Endothelial cell of umbilical vein (primary cell): ENCODE data around the gene KPNA2. TPM values are rescaled to one million over a fixed set of nuclear protein-coding genes. Genes with fewer than 3 reads are reported as not detected.

Experiments
- BruUV-seq: library from RNA; stranded (reverse); fragments of 400-500 nt; replicated peaks from 2 replicates; lab custom pipeline; 2021; lab: Mats Ljungman, UMichigan
- CTCF ChIA-PET: fragments of 300-600, 350-600 bp; sonication (Branson Sonifier 250); formaldehyde crosslinking; loops from one replicate; lab custom pipeline; 2021; ENCODE audit warnings: antibody characterized with exemption, inconsistent platforms; lab: Charles Lee
- POLR2A ChIA-PET: fragments of 300-600, 350-600 bp; sonication (Branson Sonifier 250); formaldehyde crosslinking; loops from one replicate; lab custom pipeline; 2021; ENCODE audit warnings: antibody characterized with exemption, inconsistent platforms; lab: Charles Lee
- DNase-seq: peaks from one replicate; pipeline ENCODE4 v3.0.0-alpha.2; 2011; ENCODE audit warnings: low read depth, low spot score
- FAIRE-seq: peaks from 2 replicates; lab custom pipeline; 2011; peaks lifted over from hg19 to GRCh38; lab: Jason Lieb, UNC
- H2AFZ ChIP-seq: 2 replicates; pipeline ENCODE4 v1.6.0; 2012; ENCODE audit warnings: low read depth, low read length, control low read depth, inconsistent platforms
- H3K27ac ChIP-seq: 2 replicates; pipeline ENCODE4 v1.5.1; 2011; ENCODE audit warnings: low read depth, mild to moderate bottlenecking, control low read depth, low read length, moderate library complexity; ENCODE audit not compliant: insufficient read depth
- H3K27me3 ChIP-seq, 2 experiments: 2 replicates each; pipeline versions ENCODE4 v1.6.0 to v1.6.1; 2011; ENCODE audit warnings: low read length in 2 of 2, mixed read lengths in 1 of 2; ENCODE audit not compliant: control insufficient read depth in 2 of 2, insufficient read depth in 2 of 2
- H3K36me3 ChIP-seq, 2 experiments: 2 replicates in 1 of 2; 3 replicates in 1 of 2; pipeline ENCODE4 v1.5.1; 2011; ENCODE audit warnings: low read length in 2 of 2, mild to moderate bottlenecking in 1 of 2, moderate library complexity in 1 of 2; ENCODE audit not compliant: control insufficient read depth in 2 of 2, insufficient read depth in 2 of 2; ENCODE audit errors: extremely low read depth in 1 of 2
- H3K4me1 ChIP-seq: 3 replicates; pipeline ENCODE4 v1.5.1; 2011; ENCODE audit warnings: mild to moderate bottlenecking, low read length; ENCODE audit not compliant: control insufficient read depth, insufficient read depth; ENCODE audit errors: extremely low read depth
- H3K4me2 ChIP-seq: 2 replicates; pipeline ENCODE4 v1.6.1; 2011; ENCODE audit warnings: low read length, control low read depth, mixed read lengths; ENCODE audit not compliant: insufficient read depth
- H3K4me3 ChIP-seq, 3 experiments: fragments of 200-600 bp in 1 of 3; sonication (generic), shearing (Covaris generic) in 1 of 3; replicated peaks in 1 of 3; 2 replicates each; pipeline ENCODE4 v1.5.1; 2011 to 2016; ENCODE audit warnings: control low read depth in 3 of 3, low read length in 3 of 3, mild to moderate bottlenecking in 2 of 3, inconsistent platforms in 1 of 3, low read depth in 1 of 3, moderate library complexity in 1 of 3; ENCODE audit not compliant: insufficient read depth in 1 of 3
- H3K79me2 ChIP-seq: 2 replicates; pipeline ENCODE4 v1.6.0; 2012; ENCODE audit warnings: low read length, inconsistent platforms; ENCODE audit not compliant: control insufficient read depth, insufficient read depth
- H3K9ac ChIP-seq: replicated peaks from 2 replicates; pipeline ENCODE3; 2011; ENCODE audit warnings: low read length, control low read depth; ENCODE audit not compliant: insufficient read depth; ENCODE audit errors: extremely low read depth
- H3K9me1 ChIP-seq: replicated peaks from 3 replicates; pipeline ENCODE4 v1.6.0; 2011; ENCODE audit warnings: mild to moderate bottlenecking, low read length; ENCODE audit not compliant: control insufficient read depth, insufficient read depth; ENCODE audit errors: extremely low read depth
- H3K9me3 ChIP-seq: replicated peaks from 2 replicates; pipeline ENCODE4 v1.5.1; 2012; ENCODE audit warnings: low read length, inconsistent platforms; ENCODE audit not compliant: control insufficient read depth, insufficient read depth
- H4K20me1 ChIP-seq: replicated peaks from 2 replicates; pipeline ENCODE3; 2011; ENCODE audit warnings: mild to moderate bottlenecking, low read length; ENCODE audit not compliant: control insufficient read depth, insufficient read depth; ENCODE audit errors: extremely low read depth
- CTCF ChIP-seq, 2 donors: IDR thresholded peaks; 1 replicate in 1 of 2; 2 replicates in 1 of 2; pipeline ENCODE4 v1.5.1; 2011; ENCODE audit warnings: low read length in 2 of 2, mild to moderate bottlenecking in 2 of 2, moderate library complexity in 2 of 2, control low read depth in 1 of 2, inconsistent platforms in 1 of 2, low read depth in 1 of 2; ENCODE audit not compliant: insufficient read depth in 1 of 2; ENCODE audit errors: extremely low read depth in 1 of 2
- EZH2 ChIP-seq: IDR thresholded peaks from 2 replicates; pipeline ENCODE4 v1.6.1; 2012; ENCODE audit warnings: borderline replicate concordance, low read depth, mild to moderate bottlenecking, moderate library complexity, low read length, inconsistent platforms; ENCODE audit not compliant: severe bottlenecking
- FOS ChIP-seq: IDR thresholded peaks from 2 replicates; pipeline ENCODE4 v1.6.1; 2011; ENCODE audit warnings: mild to moderate bottlenecking, low read length, moderate library complexity, borderline replicate concordance; ENCODE audit not compliant: insufficient read depth
- GATA2 ChIP-seq: IDR thresholded peaks from 2 replicates; pipeline ENCODE4 v1.7.0; 2011; ENCODE audit warnings: low read depth, mild to moderate bottlenecking, moderate library complexity, mixed read lengths, low read length; ENCODE audit not compliant: insufficient read length, insufficient read depth
- JUN ChIP-seq: IDR thresholded peaks from 2 replicates; pipeline ENCODE4 v1.6.1; 2011; ENCODE audit warnings: borderline replicate concordance, low read depth; ENCODE audit not compliant: insufficient read length, insufficient read depth
- MAX ChIP-seq: IDR thresholded peaks from 2 replicates; pipeline ENCODE4 v1.6.1; 2011; ENCODE audit not compliant: insufficient read depth, insufficient read length
- MYC ChIP-seq: IDR thresholded peaks from one replicate; pipeline ENCODE4 v1.6.1; 2011; ENCODE audit warnings: mild to moderate bottlenecking, low read depth, low read length
- POLR2A ChIP-seq: IDR thresholded peaks from 2 replicates; pipeline ENCODE4 v1.6.1; 2012; ENCODE audit warnings: low read depth, mild to moderate bottlenecking, control low read depth, low read length
- POLR2AphosphoS5 ChIP-seq: IDR thresholded peaks from 2 replicates; pipeline ENCODE4 v1.6.1; 2012; ENCODE audit warnings: low read depth, mild to moderate bottlenecking, control low read depth, low read length, moderate library complexity; ENCODE audit not compliant: insufficient read depth
- dilution Hi-C: fragments of 300-500 bp; cut with MboI; formaldehyde crosslinking; loops from one replicate; pipeline ENCODE4 v1.15.0; 2019; ENCODE audit warnings: low sequenced_read_pairs; ENCODE audit not compliant: extremely low pct_ligation_motif_present
- intact Hi-C: fragments of 100-400 bp; cut with micrococcal nuclease; formaldehyde crosslinking; loops from one replicate; pipeline ENCODE4 v1.10.0; 2022
- polyA plus RNA-seq, 4 experiments: library from polyadenylated mRNA; depleted of rRNA in 3 of 4; stranded (reverse) in 3 of 4; unstranded in 1 of 4; fragments of >200 nt; gene quantifications; 2 replicates each; pipeline versions ENCODE4 v1.2.1 to v1.2.3, GENCODE V29; 2011 to 2012; ENCODE audit warnings: missing spikeins in 1 of 4
- total RNA-seq: library from RNA; stranded (reverse); gene quantifications from 2 replicates; pipeline ENCODE4 v1.2.3, GENCODE V29; 2021

The KPNA2 gene
- total and polyA plus RNA-seq, 2 donors (not counting 3 experiments of a cell fraction or from before 2014, with no cell fraction given): 252 to 382 TPM

- Histone ChIP-seq H3K9me3 (no peaks in the 10 kb centered on the region), H3K27me3 (no peaks in the 10 kb centered on the region), H3K4me2 (peak overlapping the region; percentile 76), H3K79me2 (peaks cover 39% of the 10 kb centered on the region), H3K36me3 (peaks cover 3 to 7% of the 10 kb centered on the region in 2 experiments), H3K4me3 (no peak overlapping the region), H2AFZ (peak overlapping the region; percentile 82), H3K9ac (no peak overlapping the region), H3K27ac (no peak overlapping the region), H4K20me1 (no peaks in the 10 kb centered on the region), H3K9me1 (no peaks in the 10 kb centered on the region), H3K4me1 (peaks cover 19% of the 10 kb centered on the region)
- no peak for FAIRE-seq
- ChIA-PET CTCF (interaction anchor here (1.1 kb wide), 1 partner anchor 14 kb away, joined by 3 read pairs; no protein-coding TSS in a partner anchor), POLR2A (no interaction called here)
- TF ChIP-seq EZH2 (no peak), MYC (no peak)
- intact Hi-C loops (loop anchor here (2.0 kb wide), 1 partner anchor 66 kb away; no protein-coding TSS in a partner anchor), dilution Hi-C loops (no loop called here)
- BruUV-seq: no TSS peak
- DNase-seq: no peak
Measured at GRCh38 chr17:68034452-68034776, 1.1 kb upstream of the KPNA2 start.

GRCh38 chr17:68035131-68035522, 408 bp upstream of the KPNA2 start:
- POLR2A ChIA-PET: interaction anchor here (0.8 to 1.8 kb wide), 5 partner anchors 13 to 422 kb away, joined by 3 to 6 read pairs (median 4); partner anchors contain the start of gene WIPI1
- dilution Hi-C loops (no loop called here), intact Hi-C loops (loop anchor here (1.0 to 2.0 kb wide), 6 partner anchors 15 to 209 kb away; no protein-coding TSS in a partner anchor)
- Histone ChIP-seq H3K79me2 (peaks cover 43% of the 10 kb centered on the region), H3K9me1 (no peaks in the 10 kb centered on the region), H2AFZ (no peak overlapping the region), H3K36me3 (peaks cover 4 to 10% of the 10 kb centered on the region in 2 experiments), H4K20me1 (no peaks in the 10 kb centered on the region), H3K4me1 (peaks cover 19% of the 10 kb centered on the region), H3K9ac (peak overlapping the region; percentile 14), H3K27me3 (no peaks in the 10 kb centered on the region), H3K9me3 (no peaks in the 10 kb centered on the region), H3K4me3 (peak overlapping the region in 1 of 3 experiments; percentile 58), H3K4me2 (peak overlapping the region; percentile 76), H3K27ac (no peak overlapping the region)
- TF ChIP-seq EZH2 (no peak), POLR2AphosphoS5 (no peak), JUN (no peak), CTCF (IDR thresholded peaks at IDR 0.05; ENCODE audit: extremely low read depth in 1 of 2, insufficient read depth in 1 of 2, low read depth in 1 of 2, low read length in 2 of 2) (no peak), POLR2A (no peak), MAX (no peak), MYC (no peak), GATA2 (no peak), FOS (no peak)
- FAIRE-seq: no peak
- CTCF ChIA-PET: interaction anchor here (0.6 to 2.0 kb wide), 2 partner anchors 15 to 401 kb away, joined by 4 to 8 read pairs; no protein-coding TSS in a partner anchor
- BruUV-seq: no TSS peak
- DNase-seq: no peak
